HEK293 (cell line): ENCODE data around the gene UTP3.

Experiments
- TRIM28 ChIP-seq: IDR thresholded peaks from 2 replicates; pipeline ENCODE4 v1.6.1; 2011; ENCODE audit warnings: low read length, control low read depth, borderline replicate concordance
- ZNF311 ChIP-seq: fragments of 450-650 bp; formaldehyde crosslinking; IDR thresholded peaks from 2 replicates; pipeline ENCODE4 v1.5.1; 2017; ENCODE audit warnings: missing biosample characterization, missing genetic modification characterization, borderline replicate concordance
- ZNF626 ChIP-seq: fragments of 450-650 bp; sonication (Bioruptor Pico); formaldehyde crosslinking; IDR thresholded peaks from 2 replicates; pipeline ENCODE4 v1.5.1; 2018; ENCODE audit warnings: missing biosample characterization, missing genetic modification characterization, inconsistent platforms

- TF ChIP-seq ZNF626 (tag by site-specific recombination) = no peak
- no peak for TF ChIP-seq TRIM28
- TF ChIP-seq ZNF311 (tag by site-specific recombination) = no peak
These were observed 26.0 kb downstream of the UTP3 start for GRCh38 chr4:70714079-70714887.
